GM12878 (cell line): ENCODE measurements around the gene NTPCR. TPM values are rescaled to one million over a fixed set of nuclear protein-coding genes. Genes with fewer than 3 reads are reported as not detected.

Experiments
- ATAC-seq: fragments of 200-7000 bp; cut with Tn5 transposase; 3 replicates; pipeline ENCODE4 v1.9.1; 2020; ENCODE audit warnings: mild to moderate bottlenecking, moderate library complexity
- BruUV-seq: library from RNA; stranded (reverse); fragments of 400-500 nt; replicated peaks from 2 replicates; lab custom pipeline; 2021; lab: Mats Ljungman, UMichigan
- CTCF ChIA-PET: fragments of 300-600 bp; sonication (Branson Sonifier 250); formaldehyde crosslinking; extraction: SDS; loops from one replicate; lab custom pipeline; 2021; ENCODE audit warnings: inconsistent platforms; lab: Yijun Ruan, JAX
- POLR2A ChIA-PET: fragments of 350-600 bp; formaldehyde crosslinking; extraction: SDS; loops from one replicate; lab custom pipeline; 2021; ENCODE audit warnings: inconsistent platforms; lab: Charles Lee
- RAD21 ChIA-PET: fragments of 300-600 bp; sonication (Branson Sonifier 250); formaldehyde crosslinking; loops from one replicate; lab custom pipeline; 2023; ENCODE audit warnings: antibody characterized with exemption; ENCODE audit not compliant: unreplicated experiment; lab: Charles Lee
- SMC1A ChIA-PET: fragments of 300-600 bp; sonication (Branson Sonifier 250); formaldehyde crosslinking; loops from one replicate; lab custom pipeline; 2023; ENCODE audit not compliant: unreplicated experiment, uncharacterized antibody; lab: Charles Lee
- DNase-seq: peaks from one replicate; pipeline ENCODE4 v3.0.0-alpha.2; 2011; ENCODE audit warnings: low read depth, low spot score
- FAIRE-seq: peaks from 3 replicates; lab custom pipeline; 2011; peaks lifted over from hg19 to GRCh38; lab: Jason Lieb, UNC
- H2AFZ ChIP-seq: 2 replicates; pipeline ENCODE4 v1.6.0; 2011; ENCODE audit warnings: low read depth, low read length, control low read depth; ENCODE audit not compliant: control insufficient read depth
- H3K27ac ChIP-seq: 2 replicates; pipeline ENCODE4 v1.5.1; 2011; ENCODE audit warnings: control low read depth; ENCODE audit not compliant: control insufficient read depth, insufficient read depth
- H3K27me3 ChIP-seq, 2 experiments: replicated peaks in 1 of 2; 2 replicates each; pipeline versions ENCODE4 v1.6.0 to v1.6.1; 2011; ENCODE audit warnings: low read length in 1 of 2; ENCODE audit not compliant: control insufficient read depth in 2 of 2, insufficient read depth in 2 of 2
- H3K36me3 ChIP-seq, 2 experiments: 2 replicates each; pipeline ENCODE4 v1.5.1; 2011; ENCODE audit warnings: low read length in 1 of 2; ENCODE audit not compliant: control insufficient read depth in 2 of 2, insufficient read depth in 2 of 2
- H3K4me1 ChIP-seq: 2 replicates; pipeline ENCODE4 v1.6.1; 2011; ENCODE audit warnings: mild to moderate bottlenecking, low read length, moderate library complexity, mixed read lengths; ENCODE audit not compliant: control insufficient read depth, insufficient read depth
- H3K4me2 ChIP-seq: 2 replicates; pipeline ENCODE4 v1.6.0; 2011; ENCODE audit warnings: control low read depth; ENCODE audit not compliant: control insufficient read depth, insufficient read depth
- H3K4me3 ChIP-seq: fragments of 200-600 bp; sonication (generic); 2 replicates; pipeline ENCODE4 v1.5.1; 2016
- H3K79me2 ChIP-seq: 2 replicates; pipeline ENCODE4 v1.6.0; 2011; ENCODE audit warnings: low read length; ENCODE audit not compliant: control insufficient read depth, insufficient read depth
- H3K9ac ChIP-seq: 2 replicates; pipeline ENCODE4 v1.8.0; 2011; ENCODE audit warnings: low read length, control low read depth, mixed read lengths; ENCODE audit not compliant: control insufficient read depth, insufficient read depth
- H3K9me3 ChIP-seq: replicated peaks from 3 replicates; pipeline ENCODE4 v1.5.1; 2011; ENCODE audit warnings: mild to moderate bottlenecking, low read length; ENCODE audit not compliant: control insufficient read depth, insufficient read depth
- H4K20me1 ChIP-seq: 2 replicates; pipeline ENCODE4 v1.6.0; 2011; ENCODE audit not compliant: control insufficient read depth, insufficient read depth
- BCL11A ChIP-seq: IDR thresholded peaks from 2 replicates; pipeline ENCODE4 v1.6.1; 2011; ENCODE audit warnings: low read depth, low read length
- FOXK2 ChIP-seq: fragments of 450-650 bp; IDR thresholded peaks from 2 replicates; pipeline ENCODE4 v1.6.1; 2017; ENCODE audit warnings: mild to moderate bottlenecking, moderate library complexity
- FOXM1 ChIP-seq: IDR thresholded peaks from 2 replicates; pipeline ENCODE4 v1.6.1; 2012; ENCODE audit warnings: low read depth, mild to moderate bottlenecking, inconsistent platforms, low read length, moderate library complexity
- HDGF ChIP-seq: fragments of 450-650 bp; IDR thresholded peaks from 2 replicates; pipeline ENCODE4 v1.6.1; 2016; ENCODE audit warnings: antibody characterized with exemption
- IKZF1 ChIP-seq: fragments of 450-650 bp; conservative IDR thresholded peaks from 2 replicates; pipeline ENCODE4 v1.6.1; 2017; ENCODE audit warnings: antibody characterized with exemption, mild to moderate bottlenecking
- MXI1 ChIP-seq: fragments of 150-350 bp; IDR thresholded peaks from 2 replicates; pipeline ENCODE4 v1.6.1; 2011; ENCODE audit warnings: low read depth, mild to moderate bottlenecking, inconsistent platforms, low read length, improper control_type of control experiment
- PML ChIP-seq: IDR thresholded peaks from 2 replicates; pipeline ENCODE4 v1.6.1; 2012; ENCODE audit warnings: low read length, inconsistent platforms
- RELA ChIP-seq: fragments of 450-650 bp; IDR thresholded peaks from 2 replicates; pipeline ENCODE4 v1.8.0; 2014; ENCODE audit warnings: borderline replicate concordance; ENCODE audit not compliant: partially characterized antibody
- RUNX3 ChIP-seq: IDR thresholded peaks from 2 replicates; pipeline ENCODE4 v1.6.1; 2012; ENCODE audit warnings: low read length, inconsistent platforms
- SUPT20H ChIP-seq: IDR thresholded peaks from 2 replicates; pipeline ENCODE4 v1.6.1; 2011; ENCODE audit warnings: low read depth, mild to moderate bottlenecking, low read length, moderate library complexity, borderline replicate concordance; ENCODE audit not compliant: control insufficient read depth
- TBL1XR1 ChIP-seq: IDR thresholded peaks from 2 replicates; pipeline ENCODE4 v1.6.1; 2012; ENCODE audit warnings: low read depth, low read length, improper control_type of control experiment
- TCF3 ChIP-seq: IDR thresholded peaks from 2 replicates; pipeline ENCODE4 v1.6.1; 2012; ENCODE audit warnings: low read depth, mild to moderate bottlenecking, low read length, borderline replicate concordance; ENCODE audit not compliant: insufficient read depth
- YBX1 ChIP-seq: fragments of 450-650 bp; IDR thresholded peaks from 2 replicates; pipeline ENCODE4 v1.6.1; 2016; ENCODE audit warnings: antibody characterized with exemption
- ZBED1 ChIP-seq: IDR thresholded peaks from 2 replicates; pipeline ENCODE4 v1.6.1; 2016; ENCODE audit warnings: borderline replicate concordance
- WGBS: methylation state at CpG from one replicate; pipeline ENCODE4 v1.1.6; 2016; ENCODE audit warnings: low lambda C conversion rate; ENCODE audit not compliant: insufficient replicate concordance, insufficient coverage; ENCODE audit errors: missing lambda C conversion rate; 5-methylcytosine and 5-hydroxymethylcytosine counted together
- in situ Hi-C: fragments of 300-500 bp; cut with MboI; formaldehyde crosslinking; loops from 9 replicates; pipeline ENCODE4 v1.14.3; 2018; ENCODE audit warnings: mixed read lengths
- intact Hi-C: fragments of 100-400 bp; cut with micrococcal nuclease; formaldehyde crosslinking; loops from one replicate; pipeline ENCODE4 v1.14.2; 2022; ENCODE audit not compliant: unreplicated experiment
- polyA plus RNA-seq, 11 experiments: library from polyadenylated mRNA; depleted of rRNA in 4 of 11; unstranded in 6 of 11; stranded (reverse) in 5 of 11; fragments of >200 nt; fragmentation: Nextera tagmentation in 4 of 11; fragmentation: Illumina TruSeq in 1 of 11; extraction: Ambion mirVana in 4 of 11; extraction: Trizol in 1 of 11; gene quantifications; 1 replicate in 1 of 11; 2 replicates in 10 of 11; pipeline versions ENCODE4 v1.2.1 to v1.2.3, GENCODE V29; 2011 to 2016; ENCODE audit warnings: inconsistent platforms in 2 of 11, missing spikeins in 2 of 11, low read depth in 1 of 11
- total RNA-seq, 4 experiments: library from RNA; depleted of rRNA in 3 of 4; stranded (reverse); fragments of >200 nt in 3 of 4; fragmentation: Illumina TruSeq in 1 of 4; extraction: Trizol in 1 of 4; gene quantifications; 2 replicates each; pipeline versions ENCODE4 v1.2.1 to v1.2.3, GENCODE V29; 2013 to 2021
- TF ChIP-seq, protein P1 (sequence below): fragments of 450-650 bp; IDR thresholded peaks from 2 replicates; pipeline ENCODE4 v1.6.1; 2014; ENCODE audit warnings: mild to moderate bottlenecking

NTPCR gene
- total and polyA plus RNA-seq, 10 of the 15 experiments (the other 5 are each of a cell fraction or from before 2014, with no cell fraction given) = 25.4 to 109 (median 56.6) TPM

DNA sequence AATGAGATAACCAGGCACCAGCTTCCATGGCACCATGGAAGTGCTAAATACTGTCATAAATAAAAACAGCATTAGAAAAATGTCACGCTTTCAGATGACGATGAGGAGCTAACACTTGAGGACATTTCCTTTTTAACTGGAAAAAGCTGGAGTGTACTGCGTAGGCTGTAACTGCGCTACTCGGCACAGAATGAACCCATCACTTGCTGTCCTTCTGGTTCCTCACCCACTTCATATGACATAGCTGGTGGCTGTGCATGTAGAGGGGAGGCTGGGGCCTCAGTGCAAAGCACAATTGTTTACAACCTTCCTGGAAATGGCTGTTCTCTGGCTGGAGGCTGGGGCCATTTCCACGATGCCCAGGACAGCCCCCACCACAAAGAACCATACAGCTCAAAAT is 55.7 kb downstream of the NTPCR start:
- ChIA-PET SMC1A (interaction anchor here (1.4 kb wide), 1 partner anchor 74 kb away, joined by 4 read pairs; no protein-coding TSS in a partner anchor), RAD21 (no interaction called here), POLR2A (no interaction called here), CTCF (interaction anchor here (0.6 kb wide), 1 partner anchor 1105 kb away, joined by 3 read pairs; no protein-coding TSS in a partner anchor)
- FAIRE-seq (no peak), DNase-seq (no peak), ATAC-seq (no peak)
- no peak overlapping the region for H2AFZ ChIP-seq
- 78% methylated on average over 6 of the region's 6 CpGs for WGBS
- intact Hi-C loops (no loop called here), in situ Hi-C loops (no loop called here)
- no peaks in the 10 kb centered on the region for H3K9me3 ChIP-seq
- no peaks in the 10 kb centered on the region for H3K79me2 ChIP-seq
- no peak overlapping the region for H3K27ac ChIP-seq
- no peak overlapping the region for H3K9ac ChIP-seq
- H4K20me1 ChIP-seq = no peaks in the 10 kb centered on the region
- no peak overlapping the region for H3K4me3 ChIP-seq
- no peak overlapping the region for H3K4me2 ChIP-seq
- H3K27me3 ChIP-seq = no peaks in the 10 kb centered on the region
- H3K36me3 ChIP-seq = no peaks in the 10 kb centered on the region
- BruUV-seq = no TSS peak
- no peaks in the 10 kb centered on the region for H3K4me1 ChIP-seq
- no peak for TF ChIP-seq RELA
- no peak for TF ChIP-seq FOXM1
- TF ChIP-seq YBX1 = no peak
- TF ChIP-seq, protein P1, sequence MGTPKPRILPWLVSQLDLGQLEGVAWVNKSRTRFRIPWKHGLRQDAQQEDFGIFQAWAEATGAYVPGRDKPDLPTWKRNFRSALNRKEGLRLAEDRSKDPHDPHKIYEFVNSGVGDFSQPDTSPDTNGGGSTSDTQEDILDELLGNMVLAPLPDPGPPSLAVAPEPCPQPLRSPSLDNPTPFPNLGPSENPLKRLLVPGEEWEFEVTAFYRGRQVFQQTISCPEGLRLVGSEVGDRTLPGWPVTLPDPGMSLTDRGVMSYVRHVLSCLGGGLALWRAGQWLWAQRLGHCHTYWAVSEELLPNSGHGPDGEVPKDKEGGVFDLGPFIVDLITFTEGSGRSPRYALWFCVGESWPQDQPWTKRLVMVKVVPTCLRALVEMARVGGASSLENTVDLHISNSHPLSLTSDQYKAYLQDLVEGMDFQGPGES = no peak
- no peak for TF ChIP-seq TBL1XR1
- TF ChIP-seq SUPT20H = no peak
- TF ChIP-seq TCF3 = no peak
- TF ChIP-seq BCL11A = no peak
- no peak for TF ChIP-seq IKZF1
- TF ChIP-seq ZBED1 = no peak
- TF ChIP-seq HDGF = no peak
- no peak for TF ChIP-seq FOXK2
- no peak for TF ChIP-seq MXI1
- no peak for TF ChIP-seq RUNX3
- no peak for TF ChIP-seq PML
